GM12892 (cell line): ENCODE measurements around the gene ZNF692.

ENCODE experiments used
- POLR2A ChIP-seq: IDR thresholded peaks from 2 replicates; pipeline ENCODE4 v1.6.1; 2011; ENCODE audit warnings: low read depth, low read length, control low read depth
- POLR2AphosphoS5 ChIP-seq: IDR thresholded peaks from 2 replicates; pipeline ENCODE4 v1.6.1; 2011; ENCODE audit warnings: low read depth, low read length, control low read depth
- TAF1 ChIP-seq: IDR thresholded peaks from 2 replicates; pipeline ENCODE4 v1.6.1; 2011; ENCODE audit warnings: low read depth, mild to moderate bottlenecking, control low read depth, low read length, borderline replicate concordance

- no peak for TF ChIP-seq POLR2A
- TF ChIP-seq POLR2AphosphoS5 = no peak
- no peak for TF ChIP-seq TAF1
Observed at GRCh38 chr1:248892590-248892989, 33.7 kb upstream of the ZNF692 start.
